Tibial nerve (tissue), 4 donors: Measurements from ENCODE around the gene MTUS2.

Experiments used
- EP300 ChIP-seq, 2 donors: sonication (generic); formaldehyde crosslinking; IDR thresholded peaks; one replicate each; pipeline ENCODE4 v1.6.1; 2017; ENCODE audit warnings: antibody characterized with exemption in 2 of 2, mild to moderate bottlenecking in 1 of 2
- POLR2A ChIP-seq, 2 donors: fragments of 450-650 bp; IDR thresholded peaks; one replicate each; pipeline ENCODE4 v1.6.1; 2017; ENCODE audit warnings: antibody characterized with exemption in 2 of 2, mild to moderate bottlenecking in 2 of 2, moderate library complexity in 2 of 2
- TF ChIP-seq, protein P1 (sequence below), 5 experiments: fragments of 200-600 bp in 3 of 5; fragments of 450-650 bp in 2 of 5; sonication (generic) in 3 of 5; IDR thresholded peaks; one replicate each; pipeline ENCODE4 v1.5.1; 2016 to 2019; ENCODE audit warnings: antibody characterized with exemption in 5 of 5, mild to moderate bottlenecking in 3 of 5, moderate library complexity in 2 of 5

DNA sequence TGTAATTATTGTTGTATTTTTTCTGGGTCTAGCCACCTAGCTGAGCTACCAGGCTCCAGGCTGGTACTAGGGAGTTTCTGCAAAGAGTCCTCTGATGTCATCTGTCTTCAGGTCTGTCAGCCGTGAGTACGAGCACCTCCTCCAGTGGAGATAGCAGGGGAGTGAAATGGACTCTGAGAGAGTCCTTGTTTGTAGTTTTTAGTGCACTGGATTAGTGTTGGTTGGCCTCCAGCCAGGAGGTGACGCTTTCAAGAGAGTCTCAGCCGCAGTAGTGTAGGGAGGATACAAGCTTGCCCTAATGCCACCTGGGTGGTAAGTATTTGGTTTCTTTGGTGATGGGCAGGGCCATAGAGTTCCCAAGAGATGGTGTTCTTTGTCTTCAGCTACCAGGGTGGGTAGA, 390.5 kb downstream of the MTUS2 start:
- TF ChIP-seq, protein P1, sequence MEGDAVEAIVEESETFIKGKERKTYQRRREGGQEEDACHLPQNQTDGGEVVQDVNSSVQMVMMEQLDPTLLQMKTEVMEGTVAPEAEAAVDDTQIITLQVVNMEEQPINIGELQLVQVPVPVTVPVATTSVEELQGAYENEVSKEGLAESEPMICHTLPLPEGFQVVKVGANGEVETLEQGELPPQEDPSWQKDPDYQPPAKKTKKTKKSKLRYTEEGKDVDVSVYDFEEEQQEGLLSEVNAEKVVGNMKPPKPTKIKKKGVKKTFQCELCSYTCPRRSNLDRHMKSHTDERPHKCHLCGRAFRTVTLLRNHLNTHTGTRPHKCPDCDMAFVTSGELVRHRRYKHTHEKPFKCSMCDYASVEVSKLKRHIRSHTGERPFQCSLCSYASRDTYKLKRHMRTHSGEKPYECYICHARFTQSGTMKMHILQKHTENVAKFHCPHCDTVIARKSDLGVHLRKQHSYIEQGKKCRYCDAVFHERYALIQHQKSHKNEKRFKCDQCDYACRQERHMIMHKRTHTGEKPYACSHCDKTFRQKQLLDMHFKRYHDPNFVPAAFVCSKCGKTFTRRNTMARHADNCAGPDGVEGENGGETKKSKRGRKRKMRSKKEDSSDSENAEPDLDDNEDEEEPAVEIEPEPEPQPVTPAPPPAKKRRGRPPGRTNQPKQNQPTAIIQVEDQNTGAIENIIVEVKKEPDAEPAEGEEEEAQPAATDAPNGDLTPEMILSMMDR (IDR thresholded peaks at IDR 0.05), result no peak
- TF ChIP-seq EP300 (IDR thresholded peaks at IDR 0.05) (no peak), POLR2A (IDR thresholded peaks at IDR 0.05) (no peak)
